OCI-LY7 (cell line): Measurements from ENCODE around the gene BLTP2.
"Not testable (repeated sequence)": the region's sequence is repeated elsewhere in the genome, so short reads cannot be mapped to it uniquely, and the experiment has no call there.

Experiments used
- EZH2phosphoT487 ChIP-seq: fragments of 200-600 bp; sonication (generic); IDR thresholded peaks from 2 replicates; pipeline ENCODE4 v1.6.1; 2018; ENCODE audit warnings: low read depth, borderline replicate concordance, mild to moderate bottlenecking, mixed run types, antibody characterized with exemption, low read length, moderate library complexity, mixed read lengths
- TF ChIP-seq, protein P1 (sequence below): fragments of 200-600 bp; sonication (generic); conservative IDR thresholded peaks from 2 replicates; pipeline ENCODE4 v1.5.1; 2014; ENCODE audit warnings: mild to moderate bottlenecking, antibody characterized with exemption, low read length, moderate library complexity, mixed read lengths

DNA sequence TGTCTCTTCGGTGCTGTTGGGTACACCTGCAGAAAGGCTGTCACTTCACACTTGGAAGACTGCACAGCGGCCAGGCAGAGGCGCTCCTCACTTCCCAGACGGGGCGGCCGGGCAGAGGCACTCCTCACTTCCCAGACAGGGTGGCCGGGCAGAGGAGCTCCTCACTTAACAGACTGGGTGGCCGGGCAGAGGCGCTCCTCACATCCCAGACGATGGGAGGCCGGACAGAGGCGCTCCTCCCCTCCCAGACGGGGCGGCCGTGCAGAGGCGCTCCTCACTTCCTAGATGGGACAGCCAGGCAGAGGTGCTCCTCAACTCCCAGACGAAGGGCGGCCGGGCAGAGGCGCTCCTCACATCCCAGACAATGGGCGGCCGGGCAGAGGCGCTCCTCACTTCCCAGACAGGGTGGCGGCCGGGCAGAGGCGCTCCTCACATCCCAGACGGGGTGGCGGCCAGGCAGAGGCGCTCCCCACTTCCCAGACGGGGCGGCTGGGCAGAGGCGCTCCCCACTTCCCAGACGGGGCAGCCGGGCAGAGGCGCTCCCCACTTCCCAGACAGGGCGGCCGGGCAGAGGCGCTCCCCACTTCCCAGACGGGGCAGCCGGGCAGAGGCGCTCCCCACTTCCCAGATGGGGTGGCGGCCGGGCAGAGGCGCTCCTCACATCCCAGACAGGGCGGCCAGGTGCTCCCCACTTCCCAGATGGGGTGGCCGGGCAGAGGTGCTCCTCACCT is 14.0 kb upstream of the BLTP2 start:
- TF ChIP-seq, protein P1, sequence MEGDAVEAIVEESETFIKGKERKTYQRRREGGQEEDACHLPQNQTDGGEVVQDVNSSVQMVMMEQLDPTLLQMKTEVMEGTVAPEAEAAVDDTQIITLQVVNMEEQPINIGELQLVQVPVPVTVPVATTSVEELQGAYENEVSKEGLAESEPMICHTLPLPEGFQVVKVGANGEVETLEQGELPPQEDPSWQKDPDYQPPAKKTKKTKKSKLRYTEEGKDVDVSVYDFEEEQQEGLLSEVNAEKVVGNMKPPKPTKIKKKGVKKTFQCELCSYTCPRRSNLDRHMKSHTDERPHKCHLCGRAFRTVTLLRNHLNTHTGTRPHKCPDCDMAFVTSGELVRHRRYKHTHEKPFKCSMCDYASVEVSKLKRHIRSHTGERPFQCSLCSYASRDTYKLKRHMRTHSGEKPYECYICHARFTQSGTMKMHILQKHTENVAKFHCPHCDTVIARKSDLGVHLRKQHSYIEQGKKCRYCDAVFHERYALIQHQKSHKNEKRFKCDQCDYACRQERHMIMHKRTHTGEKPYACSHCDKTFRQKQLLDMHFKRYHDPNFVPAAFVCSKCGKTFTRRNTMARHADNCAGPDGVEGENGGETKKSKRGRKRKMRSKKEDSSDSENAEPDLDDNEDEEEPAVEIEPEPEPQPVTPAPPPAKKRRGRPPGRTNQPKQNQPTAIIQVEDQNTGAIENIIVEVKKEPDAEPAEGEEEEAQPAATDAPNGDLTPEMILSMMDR: not testable (repeated sequence)
- not testable (repeated sequence) for TF ChIP-seq EZH2phosphoT487
